Retinal pigment epithelial cell (primary cell): ENCODE measurements around the gene FAM181B.
A peak's percentile ranks its signal among the peaks of the same experiment; 100 is the strongest.

ENCODE experiments used
- DNase-seq: peaks from one replicate; pipeline ENCODE4 v3.0.0-alpha.2; 2010; ENCODE audit warnings: low read depth
- H3K4me3 ChIP-seq: 2 replicates; pipeline ENCODE4 v1.5.1; 2011; ENCODE audit warnings: mild to moderate bottlenecking, low read length, control low read depth, moderate library complexity
- CTCF ChIP-seq: conservative IDR thresholded peaks from 2 replicates; pipeline ENCODE4 v1.5.1; 2011; ENCODE audit warnings: low read depth, low read length, control low read depth, inconsistent platforms

FAM181B gene

DNA sequence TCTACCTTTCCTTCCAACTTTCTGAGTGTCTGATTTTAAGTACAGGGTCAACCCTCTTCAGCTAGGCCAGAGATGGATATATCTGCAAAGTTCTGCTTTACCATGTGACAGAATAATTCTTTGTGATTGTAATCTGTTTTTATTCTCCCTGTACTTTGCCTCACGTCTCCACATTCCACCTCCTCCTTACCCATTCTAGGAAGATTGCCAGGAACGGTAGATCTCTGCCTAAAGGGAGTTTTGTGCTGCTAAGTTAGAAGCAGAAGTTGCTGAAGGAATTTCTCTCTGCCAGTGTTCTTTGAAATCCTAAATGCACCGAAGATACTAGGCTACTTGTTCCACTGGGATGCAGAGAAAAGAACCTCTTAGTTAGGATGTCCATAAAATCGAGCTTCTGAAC, 20.7 kb upstream of the FAM181B start:
- H3K4me3 ChIP-seq: no peak overlapping the region
- TF ChIP-seq CTCF: no peak
- DNase-seq: peak; percentile 73

DNA sequence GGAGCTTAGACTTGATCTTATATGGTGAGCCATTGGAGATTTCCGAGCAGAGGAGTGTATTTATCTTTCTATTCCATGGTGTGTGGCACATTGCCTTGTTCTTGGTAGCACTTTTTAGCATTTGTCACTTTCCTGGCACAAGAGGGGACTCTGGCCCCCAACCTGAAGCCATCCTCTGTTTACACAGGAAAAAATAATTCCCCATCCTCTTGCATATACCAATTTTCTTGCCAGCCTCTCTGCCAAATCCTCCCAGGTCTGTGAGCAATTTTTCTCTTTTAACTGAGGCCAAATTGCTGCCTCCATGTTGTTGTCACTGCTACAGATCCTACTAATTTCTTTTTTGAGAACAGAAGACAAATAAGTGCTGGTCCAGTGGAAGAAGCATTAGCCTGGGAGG, 20.3 kb upstream of the FAM181B start:
- no peak for DNase-seq
- no peak for TF ChIP-seq CTCF
- H3K4me3 ChIP-seq: no peak overlapping the region

DNA sequence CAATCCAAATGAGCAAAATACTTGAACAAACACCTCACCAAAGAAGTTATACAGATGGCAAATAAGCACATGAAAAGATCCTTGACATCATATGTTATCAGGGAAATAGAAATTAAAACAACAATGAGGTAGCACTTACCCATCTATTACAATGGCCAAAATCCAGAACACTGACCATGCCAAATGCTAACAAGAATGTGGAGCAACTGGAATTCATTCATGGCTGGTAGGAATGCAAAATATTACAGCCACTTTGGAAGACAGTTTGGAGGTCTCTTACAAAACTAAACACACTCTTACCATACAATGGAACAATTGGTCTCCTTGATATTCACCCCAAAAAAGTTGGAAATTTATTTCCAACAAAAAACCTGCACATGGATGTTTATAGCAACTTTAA, 19.1 kb upstream of the FAM181B start:
- no peak for TF ChIP-seq CTCF
- no peak for DNase-seq
- H3K4me3 ChIP-seq: no peak overlapping the region

GRCh38 chr11:82750643-82751139, 17.0 kb upstream of the FAM181B start:
- peak; percentile 88 for DNase-seq
- no peak for TF ChIP-seq CTCF
- H3K4me3 ChIP-seq: no peak overlapping the region

- no peak for DNase-seq
- no peak for TF ChIP-seq CTCF
- H3K4me3 ChIP-seq: no peak overlapping the region
Measured at GRCh38 chr11:82747471-82747870, 13.8 kb upstream of the FAM181B start.

- no peak for TF ChIP-seq CTCF
- H3K4me3 ChIP-seq: no peak overlapping the region
- DNase-seq: no peak
Measured at GRCh38 chr11:82738091-82738490, 4.4 kb upstream of the FAM181B start.

DNA sequence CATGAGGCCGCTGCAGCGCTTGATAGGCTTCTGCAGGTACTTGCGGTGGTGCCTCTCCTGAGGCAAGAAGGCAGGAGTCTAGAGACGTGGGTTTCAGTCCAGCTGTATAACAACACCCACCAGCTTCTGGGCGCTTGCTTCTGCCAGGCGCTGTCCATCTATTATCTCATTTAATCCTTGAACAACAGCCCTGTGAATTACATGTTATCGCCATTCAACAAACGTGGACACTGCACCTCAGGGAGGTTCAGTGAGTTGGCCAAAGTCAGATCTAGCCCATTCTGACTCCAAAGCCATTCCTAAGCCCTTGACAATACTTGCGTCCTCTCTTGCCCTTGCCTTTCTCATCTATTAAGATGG, 436 bp upstream of the FAM181B start:
- H3K4me3 ChIP-seq: peak overlapping the region; percentile 52
- DNase-seq: no peak
- no peak for TF ChIP-seq CTCF
